ENCODE measurements around the gene NBPF1.
"Not testable (repeated sequence)": the region's sequence is repeated elsewhere in the genome, so short reads cannot be mapped to it uniquely, and the experiment has no call there.

NBPF1 gene

DNA sequence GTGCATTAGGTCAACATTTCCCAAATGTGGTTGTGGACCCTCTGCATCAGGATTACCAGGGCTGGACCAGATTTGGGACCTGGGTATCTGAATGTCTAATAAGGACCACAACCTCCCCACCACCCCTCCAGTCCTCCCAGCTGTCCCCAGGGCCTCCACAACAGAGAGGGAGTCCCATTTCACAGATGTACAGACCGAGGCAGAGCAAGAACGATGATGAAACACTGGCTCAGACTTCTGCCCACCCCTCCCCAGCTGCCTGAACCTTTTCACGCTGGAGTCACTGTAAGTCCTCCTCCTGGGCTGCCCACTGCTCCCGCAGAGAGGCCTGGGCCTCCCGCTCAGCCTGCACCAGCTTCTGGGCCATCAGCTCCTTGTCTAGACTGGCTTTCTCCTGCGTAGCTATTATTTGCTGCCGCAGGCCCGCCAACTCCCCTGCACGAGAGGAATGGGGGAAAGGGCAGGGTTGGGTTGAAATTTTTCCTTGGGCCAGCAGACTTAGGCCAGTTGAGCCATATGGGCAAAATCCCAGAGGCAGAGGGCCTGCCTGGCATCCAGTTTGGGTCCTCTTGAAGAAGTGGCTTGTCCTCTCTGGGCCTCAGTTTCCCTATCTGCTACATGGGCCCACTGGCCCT, 8.4 kb upstream of the NBPF1 start:
- not testable (repeated sequence) for DNase-seq

DNA sequence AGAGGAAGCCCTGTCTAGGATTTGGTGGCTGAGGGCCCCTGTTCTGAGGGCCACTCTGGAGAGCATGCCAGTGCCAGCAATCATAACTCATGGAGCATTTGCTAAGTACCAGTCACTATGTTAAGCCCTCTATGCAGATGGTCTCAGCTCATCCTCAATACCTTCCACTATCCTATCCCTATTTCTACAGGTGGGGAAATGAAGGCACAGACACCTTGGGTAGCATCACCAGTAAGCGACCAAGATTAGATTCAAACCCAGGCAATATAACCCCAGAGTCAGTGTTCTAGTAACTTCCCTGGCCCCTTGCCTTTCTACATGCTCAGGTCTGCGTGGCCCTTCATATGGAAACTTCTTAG, 7.9 kb upstream of the NBPF1 start:
- DNase-seq: no peak

DNA sequence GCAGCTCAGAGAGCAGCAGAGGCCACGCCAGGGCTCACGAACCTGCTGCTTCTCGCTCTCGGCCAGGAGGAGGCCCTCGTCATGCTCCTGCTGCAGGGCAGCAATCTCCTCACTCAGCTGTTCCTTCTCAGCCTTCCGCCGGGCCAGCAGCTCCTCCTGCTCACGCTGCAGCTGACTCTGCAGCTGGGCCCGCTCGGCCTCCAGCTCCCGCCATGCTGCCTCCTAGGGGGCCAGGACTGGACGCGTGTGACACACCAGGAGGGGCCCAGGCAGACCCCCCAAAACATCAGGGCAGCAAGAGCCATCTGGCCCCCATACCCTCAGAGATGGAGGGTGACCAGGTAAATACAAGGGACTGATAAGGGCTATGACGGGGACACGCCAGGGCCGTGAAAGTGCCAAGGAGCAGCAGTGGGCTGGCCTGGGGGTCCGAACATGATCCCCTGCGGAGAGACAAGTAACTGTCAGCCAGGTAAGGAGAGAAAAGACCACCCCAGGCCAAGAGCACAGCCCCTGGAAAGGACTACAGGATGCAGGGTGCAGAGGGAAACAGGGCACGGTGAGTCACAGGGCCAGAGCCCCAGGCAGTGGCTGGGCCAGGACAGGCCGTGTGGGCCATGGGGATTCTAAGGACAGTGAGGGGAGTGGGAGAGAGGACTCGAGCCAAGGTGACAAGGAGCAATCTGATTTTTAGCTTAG, 6.6 kb upstream of the NBPF1 start:
- peak; percentile 41 for DNase-seq

DNA sequence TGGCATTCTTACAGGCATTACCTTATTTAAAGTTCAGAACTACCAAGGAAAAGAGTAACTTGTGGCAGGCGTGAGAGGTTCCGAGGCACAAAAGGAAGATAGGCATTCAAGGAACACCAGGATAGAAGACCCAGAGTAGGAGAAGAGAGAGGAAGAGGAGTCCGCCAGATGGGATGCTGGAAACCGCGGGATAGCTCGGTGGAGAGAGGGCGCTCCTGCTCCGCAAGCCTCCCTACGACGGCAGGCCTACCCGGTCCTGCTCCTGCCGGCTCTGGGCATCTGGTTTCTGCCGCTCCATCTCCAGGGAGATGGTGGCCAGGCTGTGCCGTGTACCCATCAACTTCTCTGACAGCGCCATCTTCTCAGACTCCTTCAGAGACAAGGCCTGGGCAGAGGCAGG, 5.4 kb upstream of the NBPF1 start:
- peak; percentile 51 for DNase-seq

DNA sequence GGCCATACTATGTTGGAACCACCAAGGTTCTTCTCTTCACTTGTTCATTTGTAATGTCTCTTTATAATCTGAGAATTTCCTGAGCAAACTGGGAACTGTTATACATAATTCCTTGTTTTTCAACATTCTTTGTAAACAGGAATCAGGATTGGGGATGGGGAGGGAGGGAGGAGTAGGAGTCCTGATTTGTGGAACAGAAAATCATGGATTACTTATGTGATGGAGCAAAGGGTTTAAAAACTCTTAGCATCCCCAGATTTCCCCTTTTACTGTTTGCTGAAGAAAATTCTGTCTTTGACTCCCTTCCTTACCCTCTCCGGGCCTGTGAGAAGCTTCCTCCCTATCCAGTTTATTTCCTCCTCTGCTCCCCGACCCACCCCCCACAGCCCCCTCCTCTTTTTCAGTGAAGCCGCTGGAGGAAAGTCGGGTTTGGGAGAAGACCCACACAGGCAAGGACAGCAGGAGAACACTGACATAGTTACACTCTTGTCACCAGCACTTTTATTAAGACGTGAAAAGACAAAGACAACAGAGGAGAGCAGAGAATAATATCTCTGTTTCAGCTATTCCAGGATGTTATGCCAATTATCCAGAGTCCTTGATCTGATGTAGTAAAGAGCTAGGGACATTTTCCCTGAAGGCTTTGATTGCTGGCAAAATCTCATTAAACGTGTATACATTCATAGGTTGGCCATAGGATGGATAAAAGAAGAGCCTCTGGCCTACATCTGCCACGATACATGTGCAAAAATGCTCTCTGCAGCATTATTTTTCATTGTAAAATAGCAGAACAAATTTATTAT, 4.6 kb upstream of the NBPF1 start:
- no peak for DNase-seq

DNA sequence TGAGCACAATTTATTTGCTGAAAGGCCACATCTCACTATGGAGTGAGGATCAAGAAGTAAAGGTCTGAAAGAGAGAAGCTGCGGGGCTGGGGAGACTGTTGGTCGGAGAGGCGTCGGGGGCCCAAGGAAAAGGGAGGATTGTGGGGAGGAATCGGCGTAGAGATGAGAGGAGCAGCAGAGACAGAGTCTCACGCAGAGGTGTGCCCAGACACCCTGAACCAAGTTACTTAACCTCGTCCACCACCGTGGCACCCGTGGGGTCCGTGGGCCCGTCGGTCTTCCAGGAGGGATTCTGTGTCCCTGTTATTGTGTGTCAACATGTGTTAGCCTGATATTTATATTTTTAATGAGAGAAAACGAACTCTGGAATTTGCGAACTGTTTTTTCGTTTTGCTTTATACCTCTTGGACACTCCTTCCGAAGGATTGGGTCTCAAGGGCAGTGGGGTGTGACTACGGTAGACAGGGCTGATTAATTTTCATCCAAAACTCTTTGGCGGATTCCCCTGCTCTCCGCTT, 3.8 kb upstream of the NBPF1 start:
- peak; percentile 58 for DNase-seq

DNA sequence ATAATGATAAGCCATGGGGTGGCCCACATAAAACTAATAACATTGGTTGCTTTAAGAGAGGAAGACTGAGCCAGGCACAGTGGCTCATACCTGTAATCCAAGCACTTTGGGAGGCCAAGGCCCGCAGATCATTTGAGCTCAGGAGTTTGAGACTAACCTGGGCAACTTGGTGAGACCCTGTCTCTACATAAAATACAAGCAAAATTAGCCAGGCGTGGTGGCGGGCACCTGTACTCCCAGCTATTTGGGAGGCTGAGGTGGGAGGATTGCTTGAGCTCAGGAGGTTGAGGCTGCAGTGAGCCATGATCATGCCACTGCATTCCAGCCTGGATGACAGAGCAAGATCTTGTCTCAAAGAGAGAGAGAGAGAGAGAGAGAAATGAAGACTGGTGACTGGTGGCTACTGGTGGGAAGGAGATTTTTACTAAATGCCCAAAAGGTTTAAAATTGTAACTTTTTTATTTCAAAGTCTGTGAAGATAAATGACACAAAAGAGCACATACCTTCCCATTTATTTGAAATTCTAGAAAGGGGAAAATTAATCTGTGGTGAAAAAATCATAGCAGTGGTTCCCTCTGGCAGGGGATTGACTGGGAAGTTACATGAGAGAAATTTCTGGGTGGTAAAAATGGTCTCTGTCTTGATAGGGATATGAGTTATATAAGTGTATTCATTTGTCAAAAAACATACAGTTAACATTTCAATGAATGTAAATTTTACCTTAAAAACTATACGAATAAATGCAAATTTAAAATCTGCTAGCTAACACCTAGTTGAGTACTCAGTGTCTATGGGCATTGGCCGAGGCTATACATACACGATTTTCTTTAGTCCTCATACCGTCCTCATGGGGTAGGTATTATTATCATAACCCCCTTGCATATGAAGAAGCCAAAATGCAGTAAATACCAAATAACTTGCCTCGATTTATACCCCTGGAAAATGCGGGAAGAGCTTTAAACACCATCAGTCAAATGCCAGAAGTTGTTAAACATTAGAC, 2.2 kb upstream of the NBPF1 start:
- peak; percentile 51 for DNase-seq

DNA sequence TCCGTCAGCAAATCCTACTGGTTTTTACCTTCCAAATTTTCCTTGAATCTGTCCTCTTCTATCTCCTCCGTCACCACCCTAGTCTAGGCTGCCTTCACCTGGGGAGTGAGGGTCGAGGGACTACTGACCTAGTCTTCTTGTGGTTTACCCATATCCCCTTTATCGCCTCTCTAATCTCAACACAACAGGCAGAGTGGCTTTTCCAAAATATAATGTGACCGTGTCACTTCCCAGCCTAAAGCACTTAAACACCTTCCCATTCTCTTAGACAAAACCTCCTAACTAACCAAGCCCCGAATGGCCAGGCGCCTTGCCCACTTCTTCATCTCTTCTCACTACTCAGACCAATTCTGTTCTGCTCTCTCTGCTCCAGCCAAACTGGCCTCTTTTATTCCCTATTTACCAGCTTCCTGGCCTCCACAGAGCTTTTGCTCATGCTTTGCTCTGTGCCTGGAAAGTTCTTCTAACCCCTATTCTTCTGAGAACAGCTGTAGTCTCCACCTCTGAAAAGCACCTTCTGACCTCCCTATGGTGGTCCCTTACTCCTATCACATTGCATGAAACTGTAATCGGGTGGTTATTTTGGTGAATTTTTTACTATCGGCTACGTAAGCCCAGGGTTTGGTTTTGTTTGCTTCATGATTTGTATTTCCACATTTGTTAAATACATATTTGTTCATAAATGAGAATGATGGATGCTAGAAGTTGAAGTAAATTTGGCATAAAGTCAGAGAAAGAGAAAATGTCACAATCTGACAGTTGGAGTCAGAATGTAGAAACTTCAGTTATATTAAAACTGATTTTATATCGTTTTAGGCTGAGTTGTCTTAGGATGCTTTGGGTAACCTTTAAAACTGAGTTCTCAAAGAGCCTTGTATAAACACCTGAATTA, 1.2 kb upstream of the NBPF1 start:
- DNase-seq: peak; percentile 55

DNA sequence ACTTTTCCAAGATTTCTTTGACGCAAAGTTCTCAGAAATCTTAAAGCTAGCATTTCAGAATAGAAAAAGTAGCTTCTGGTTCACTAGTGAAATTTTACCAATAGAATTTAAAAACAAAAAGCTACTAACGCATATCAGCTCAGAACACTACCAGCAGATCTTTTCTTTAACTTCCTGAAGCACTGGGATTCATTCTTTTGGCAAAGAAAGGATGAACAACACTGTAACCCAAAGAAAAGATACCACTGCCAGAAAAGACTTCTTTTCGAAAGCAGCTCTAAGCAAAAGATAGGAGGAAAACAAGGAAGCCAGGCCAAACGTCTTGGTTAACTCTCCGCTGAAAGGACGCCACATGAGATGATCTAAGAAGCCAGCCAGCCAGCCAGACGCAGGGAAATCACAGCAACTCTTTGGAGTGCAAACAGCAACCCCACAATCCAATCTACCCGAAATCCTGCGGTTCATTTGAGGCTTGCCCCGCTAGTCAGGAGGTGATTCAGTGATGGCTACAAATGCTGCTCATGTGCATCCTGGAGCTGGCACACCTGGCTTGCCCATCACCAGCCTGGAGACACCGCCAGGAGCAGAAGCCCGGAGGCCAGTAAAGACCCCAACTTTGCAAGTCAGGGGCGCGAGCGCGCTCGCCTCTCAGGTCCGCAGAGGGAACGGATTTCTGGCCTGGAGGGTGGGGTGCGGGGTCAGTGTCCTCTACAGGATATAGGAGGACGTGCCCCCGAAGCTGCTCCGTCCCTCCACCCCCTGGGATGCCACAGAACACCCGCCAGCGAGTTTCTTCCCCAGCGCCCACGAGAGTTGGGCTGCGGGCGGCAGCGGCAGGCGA, 812 bp downstream of the NBPF1 start:
- DNase-seq: peak; percentile 84

DNA sequence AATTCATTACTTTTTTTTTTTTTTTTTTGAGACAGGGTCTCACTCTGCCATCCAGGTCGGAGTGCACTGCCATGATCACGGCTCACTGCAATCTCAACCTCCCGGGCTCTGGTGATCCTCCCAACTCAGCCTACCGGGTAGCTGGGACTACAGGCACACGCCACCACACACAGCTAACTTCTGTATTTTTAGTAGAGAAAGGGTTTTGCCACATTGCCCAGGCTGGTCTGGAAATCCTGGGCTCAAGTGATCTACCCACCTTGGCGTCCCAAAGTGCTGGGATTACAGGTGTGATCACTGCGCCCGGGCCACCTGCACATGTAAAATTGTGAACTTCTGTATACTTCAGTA, 1.4 kb downstream of the NBPF1 start:
- peak; percentile 42 for DNase-seq

DNA sequence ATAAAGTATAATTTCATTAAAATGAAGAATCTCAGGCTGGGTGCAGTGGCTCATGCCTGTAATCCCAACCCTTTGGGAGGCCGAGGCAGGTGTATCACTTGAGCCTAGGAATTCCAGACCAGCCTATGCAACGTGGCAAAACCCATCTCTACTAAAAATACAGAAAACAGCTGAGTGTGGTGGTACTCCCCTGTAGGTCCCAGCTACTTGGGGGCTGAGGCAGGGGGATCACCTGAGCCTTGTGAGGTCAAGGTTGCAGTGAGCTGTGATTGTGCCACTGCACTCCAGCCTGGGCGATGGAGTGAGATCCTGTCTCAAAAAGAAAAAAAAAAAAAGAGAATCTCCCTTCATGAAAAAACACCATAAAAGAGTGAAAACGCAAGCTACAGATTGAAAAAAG, 2.2 kb downstream of the NBPF1 start:
- DNase-seq: not testable (repeated sequence)

DNA sequence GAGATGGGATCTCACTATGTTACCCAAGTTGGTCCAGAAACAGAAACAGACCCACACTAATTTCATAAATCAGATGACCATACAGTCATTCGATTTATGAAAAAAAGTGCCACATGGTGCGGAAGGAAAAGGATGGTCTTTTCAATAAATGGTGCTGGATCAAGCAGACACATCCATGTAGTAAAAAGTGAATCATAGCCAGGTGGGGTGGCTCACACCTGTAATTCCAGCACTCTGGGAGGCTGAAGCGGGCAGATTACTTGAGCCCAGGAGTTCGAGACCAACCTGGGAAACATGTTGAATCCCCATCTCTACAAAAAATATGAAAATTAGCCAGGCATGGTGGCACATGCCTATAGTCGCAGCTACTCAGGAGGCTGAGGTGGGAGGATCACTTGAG, 2.8 kb downstream of the NBPF1 start:
- not testable (repeated sequence) for DNase-seq

DNA sequence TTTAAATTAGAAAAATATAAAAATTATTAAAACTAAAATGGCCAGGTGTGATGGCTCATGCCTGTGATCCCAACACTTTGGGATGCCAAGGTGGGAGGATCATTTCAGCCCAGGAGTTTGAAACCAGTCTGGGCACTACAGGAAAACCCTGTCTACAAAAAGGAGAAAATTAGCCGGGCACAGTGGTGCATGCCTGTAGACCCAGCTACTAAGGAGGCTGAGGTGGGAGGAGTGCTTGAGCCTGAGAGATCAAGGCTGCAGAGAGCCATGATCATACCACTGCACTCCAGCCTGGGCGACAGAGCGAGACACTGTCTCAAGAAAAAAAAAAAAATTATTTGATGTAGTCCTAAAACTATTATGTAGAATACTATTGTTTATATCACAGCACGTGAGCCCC, 3.6 kb downstream of the NBPF1 start:
- DNase-seq: not testable (repeated sequence)

DNA sequence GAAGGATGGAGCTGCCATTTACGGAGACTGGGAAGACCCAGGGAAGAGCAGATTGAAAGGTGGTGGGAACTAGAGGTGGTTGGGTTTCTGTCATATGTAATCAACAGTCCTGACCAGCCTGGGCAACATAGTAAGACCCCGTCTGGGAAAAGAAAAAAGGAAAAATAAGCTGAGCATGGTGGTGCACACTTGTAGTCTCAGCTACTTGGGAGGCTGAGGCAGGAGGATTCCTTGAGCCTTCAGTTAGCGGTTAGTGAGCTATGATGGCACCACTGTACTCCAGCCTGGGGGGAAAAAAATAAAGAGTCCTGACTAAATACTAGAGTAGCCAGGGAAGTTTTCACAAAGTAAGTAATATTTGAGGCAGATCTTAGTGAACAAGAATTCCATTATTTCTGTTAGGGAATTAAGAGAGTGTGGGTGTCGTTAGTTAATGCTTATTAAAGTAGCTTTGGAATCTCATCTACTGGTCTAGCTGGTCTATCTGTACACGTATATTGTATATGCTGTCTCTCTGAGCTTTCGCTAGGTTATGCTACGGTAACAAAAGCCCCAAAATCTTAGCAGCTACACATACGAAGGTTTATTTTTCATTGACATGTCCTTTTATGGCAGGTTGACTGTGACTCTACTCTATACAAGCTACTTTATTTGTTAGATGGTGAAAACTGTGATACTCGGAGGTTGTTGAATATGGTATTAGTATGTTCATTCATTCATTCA, 4.4 kb downstream of the NBPF1 start:
- DNase-seq: no peak

DNA sequence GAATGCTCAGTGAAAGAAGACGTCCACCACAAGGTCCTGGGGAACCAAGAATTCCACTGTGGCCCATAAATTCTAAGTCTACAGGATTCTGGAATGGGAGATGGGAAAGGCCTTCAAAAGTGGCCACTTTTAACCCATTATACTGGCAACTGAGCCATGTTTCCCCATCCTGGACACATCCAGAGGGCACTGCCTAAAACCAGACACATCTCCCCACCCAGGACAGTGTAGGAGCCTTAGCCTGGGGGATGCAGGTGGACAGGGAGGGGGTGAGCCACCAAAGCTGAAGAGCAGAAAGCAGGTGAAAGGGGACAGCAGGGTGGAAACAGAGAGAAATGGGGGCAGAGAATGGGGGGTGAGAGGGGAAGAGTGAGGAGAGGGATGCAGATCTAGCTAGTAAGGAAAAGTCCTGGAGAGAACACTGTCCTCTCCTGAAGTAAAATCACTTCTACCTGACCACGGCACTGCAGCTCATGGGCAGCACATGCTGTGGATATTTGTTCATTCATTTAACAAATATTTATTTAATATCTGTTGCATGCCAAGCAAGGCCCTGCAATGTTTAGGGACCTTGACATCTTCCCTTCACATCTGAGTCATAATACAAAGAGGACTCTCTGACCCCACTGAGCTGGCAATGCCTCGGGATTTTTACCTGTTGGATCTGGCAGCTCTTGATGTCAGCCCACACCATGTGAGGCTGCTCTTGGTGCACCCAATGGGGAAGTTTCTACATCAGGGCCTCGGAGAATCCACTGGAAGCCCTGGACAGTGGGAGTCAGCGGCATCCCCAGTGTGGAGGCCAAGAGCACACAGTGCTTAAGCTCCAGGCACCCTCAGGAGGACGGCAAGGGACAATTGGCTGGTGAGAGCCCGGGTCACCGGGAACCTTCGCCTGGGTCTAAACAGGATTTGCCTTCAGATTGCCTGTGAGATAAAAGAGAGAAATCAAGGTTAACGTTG, 5.2 kb downstream of the NBPF1 start:
- not testable (repeated sequence) for DNase-seq

DNA sequence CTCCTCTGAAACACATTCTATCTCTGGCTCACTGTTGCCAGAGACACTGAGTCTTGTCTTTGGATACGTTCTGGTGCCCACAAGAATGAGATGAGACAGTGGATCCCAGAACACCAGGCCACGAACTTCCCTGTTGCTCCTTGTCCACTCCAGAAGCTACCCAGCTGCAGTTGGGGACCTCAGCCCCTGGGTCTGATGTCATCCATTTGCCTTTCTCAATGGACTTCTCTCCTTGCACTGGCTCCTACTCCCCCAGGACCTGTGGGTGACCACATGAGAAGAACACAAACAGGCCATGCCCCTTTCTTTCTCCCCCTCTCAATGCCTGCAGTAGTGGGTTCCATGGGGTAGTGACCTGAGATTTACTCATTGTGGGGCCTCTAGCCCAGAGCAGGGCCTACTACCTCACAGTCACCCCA, 5.9 kb downstream of the NBPF1 start:
- no peak for DNase-seq

DNA sequence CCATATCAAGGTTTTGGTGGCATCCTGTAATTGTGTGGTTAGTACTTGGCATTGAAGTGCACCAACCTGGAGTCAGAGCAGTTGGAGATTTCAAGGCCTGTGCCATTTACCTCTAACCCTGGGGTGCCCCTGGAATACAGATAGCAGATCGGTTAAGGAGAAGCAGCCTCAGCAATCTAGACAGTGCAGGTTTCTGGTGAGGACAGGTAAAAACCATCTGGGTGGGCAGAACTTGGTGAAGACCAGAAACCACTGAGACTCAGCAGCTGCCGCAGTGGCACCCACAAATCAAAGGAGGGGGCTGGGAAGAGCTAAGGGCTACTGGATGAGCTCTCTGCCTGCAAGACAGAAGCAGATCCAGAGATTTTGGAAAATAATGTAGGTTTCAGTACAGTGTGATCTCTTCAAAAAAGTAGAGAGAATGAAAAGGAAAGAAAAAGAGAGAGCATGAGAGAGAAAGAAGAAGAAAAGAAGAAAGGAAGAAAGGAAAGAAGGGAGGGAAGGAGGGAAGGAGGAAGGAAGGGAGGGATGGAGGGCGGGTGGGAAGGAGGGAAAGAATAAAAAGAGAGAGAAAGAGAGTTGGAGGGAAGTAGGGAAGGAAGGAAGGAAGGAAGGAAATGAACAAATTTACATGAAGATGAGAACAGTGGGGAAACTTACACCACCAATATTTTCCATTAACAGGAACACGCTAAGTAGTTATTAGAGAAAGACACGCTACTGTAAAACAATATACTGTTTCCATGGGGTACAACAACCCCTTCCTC, 6.5 kb downstream of the NBPF1 start:
- DNase-seq: not testable (repeated sequence)

Data from NCI-H82 (cell line).